NCI-H1105 treated with DMSO at 0.1 percent for 48 hours (cell line): ENCODE results near the gene DPYSL4.

Experiments used
- DNase-seq: peaks from one replicate; lab custom pipeline; 2025; lab: John Stamatoyannopoulos, UW

The DPYSL4 gene

DNA sequence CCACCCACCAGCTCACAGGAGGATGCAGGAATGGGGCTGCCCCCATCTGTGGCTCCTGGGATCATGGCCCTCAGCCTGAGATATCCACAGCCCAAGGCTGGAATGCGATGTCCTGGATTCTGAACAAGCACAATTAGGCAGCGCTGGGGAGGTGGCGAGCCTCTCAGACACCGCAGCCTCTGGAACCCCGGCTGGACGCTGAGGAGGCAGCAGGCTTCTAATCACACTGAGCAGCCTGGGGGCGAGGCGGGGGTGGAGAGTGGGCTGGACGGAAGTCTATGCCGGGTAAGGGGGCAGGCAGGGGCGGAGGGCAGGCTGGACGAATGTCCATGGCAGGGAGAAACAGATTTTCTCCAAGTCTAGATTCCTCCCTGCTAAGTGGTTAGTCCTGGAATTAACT, 56.4 kb downstream of the DPYSL4 start:
- no peak for DNase-seq

GRCh38 chr10:132243626-132244025, 56.9 kb downstream of the DPYSL4 start:
- DNase-seq: no peak

GRCh38 chr10:132245056-132245455, 58.3 kb downstream of the DPYSL4 start:
- DNase-seq: no peak

DNA sequence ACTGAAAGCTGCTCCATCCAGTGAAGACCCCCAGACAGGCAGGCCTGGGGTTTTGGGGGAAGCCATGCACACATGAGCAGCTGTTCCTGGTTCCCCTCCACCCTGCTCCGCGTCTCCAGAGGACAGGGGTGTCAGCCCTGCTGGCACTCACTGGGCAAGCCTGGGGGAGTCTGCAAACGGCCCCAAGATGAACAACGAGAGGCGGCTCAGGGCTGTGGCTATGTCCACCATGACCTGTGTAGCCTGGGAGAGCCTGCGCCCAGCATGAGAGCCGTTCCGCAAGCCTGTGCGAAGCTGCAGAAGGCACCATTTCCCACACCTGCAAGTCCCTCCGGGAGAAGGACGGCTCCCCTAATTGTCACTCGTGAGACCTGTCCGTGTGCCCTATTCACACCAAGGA, 59.5 kb downstream of the DPYSL4 start:
- no peak for DNase-seq

DNA sequence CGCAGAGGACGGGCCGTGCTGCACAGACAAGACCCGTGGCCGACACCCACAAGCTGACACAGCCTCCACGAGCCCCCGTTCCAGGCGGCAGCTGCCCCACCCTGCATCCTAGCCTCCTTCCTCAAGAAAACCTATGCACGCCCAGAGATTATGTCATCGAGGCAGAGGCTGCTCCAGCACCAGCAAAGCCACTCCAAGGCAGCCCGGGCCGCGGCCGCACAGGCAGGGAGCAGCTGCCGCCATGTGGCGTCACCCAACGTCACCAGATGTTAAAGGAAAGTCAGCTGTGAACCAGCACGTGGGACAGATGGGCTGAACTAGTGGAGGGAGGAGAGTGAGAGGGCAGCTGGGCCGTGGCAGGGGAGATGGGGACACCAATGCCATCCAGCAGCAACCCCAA, 61.2 kb downstream of the DPYSL4 start:
- DNase-seq: no peak

DNA sequence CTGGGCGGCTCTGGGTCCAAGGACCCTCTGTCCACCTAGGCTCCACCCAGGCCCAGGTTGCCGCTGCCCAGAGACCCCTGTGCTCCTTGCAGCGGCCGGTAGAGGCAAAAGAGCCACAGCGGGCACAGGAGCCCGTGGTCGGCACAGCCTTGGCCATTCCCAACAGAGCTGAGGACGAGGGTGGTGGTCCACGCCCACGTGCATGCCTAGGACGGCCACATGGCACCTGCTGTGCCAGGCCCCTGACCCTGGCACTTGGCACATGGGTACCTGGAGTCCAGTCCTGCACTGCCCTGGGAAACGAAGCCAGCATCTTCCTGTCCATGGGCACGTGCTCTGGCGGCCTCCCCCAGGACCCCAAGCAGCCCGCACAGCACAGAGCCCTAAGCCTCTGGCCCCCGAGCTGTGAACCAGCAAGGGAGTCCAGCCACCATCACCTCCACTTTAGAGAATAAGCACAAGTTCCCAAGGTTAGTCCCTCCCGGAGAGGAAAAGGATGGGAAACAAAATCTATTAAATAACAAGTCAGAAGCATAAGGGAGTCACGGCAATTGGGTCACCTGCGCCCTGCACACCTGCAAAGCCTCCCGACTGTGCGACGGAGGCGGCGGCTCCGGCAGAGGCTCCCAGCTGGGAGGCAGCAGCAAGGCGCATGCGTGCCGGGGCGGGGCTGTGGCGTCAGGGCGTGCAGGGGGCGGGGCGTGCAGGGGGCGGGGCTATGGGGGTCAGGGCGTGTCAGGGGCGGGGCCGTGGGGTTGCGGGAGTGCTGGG, 61.9 kb downstream of the DPYSL4 start:
- peak; percentile 33 for DNase-seq

DNA sequence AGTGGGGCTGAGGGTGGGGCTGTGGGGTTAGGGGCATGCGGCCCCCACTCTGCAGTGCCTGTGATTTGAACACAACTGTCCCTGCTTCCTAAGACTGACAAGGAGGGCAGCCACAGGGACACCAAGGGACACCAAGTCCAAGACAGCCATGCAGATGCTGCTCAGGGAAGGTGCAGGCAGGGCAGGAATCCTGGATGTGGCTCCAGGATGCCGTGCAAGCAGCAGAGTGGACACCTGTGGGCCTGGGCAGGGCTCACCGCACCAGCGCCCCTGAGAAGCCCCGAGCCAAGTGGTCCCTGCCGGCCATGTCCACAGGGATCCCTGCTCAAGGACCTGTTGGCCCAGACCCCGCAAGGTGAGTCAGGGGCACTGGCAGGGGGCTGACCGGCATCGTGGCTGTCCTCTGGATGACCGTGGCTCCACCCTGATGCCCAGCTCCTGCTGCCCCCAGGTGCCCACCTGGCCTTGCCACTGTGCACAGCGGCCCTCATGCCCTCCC, 62.5 kb downstream of the DPYSL4 start:
- DNase-seq: no peak

DNA sequence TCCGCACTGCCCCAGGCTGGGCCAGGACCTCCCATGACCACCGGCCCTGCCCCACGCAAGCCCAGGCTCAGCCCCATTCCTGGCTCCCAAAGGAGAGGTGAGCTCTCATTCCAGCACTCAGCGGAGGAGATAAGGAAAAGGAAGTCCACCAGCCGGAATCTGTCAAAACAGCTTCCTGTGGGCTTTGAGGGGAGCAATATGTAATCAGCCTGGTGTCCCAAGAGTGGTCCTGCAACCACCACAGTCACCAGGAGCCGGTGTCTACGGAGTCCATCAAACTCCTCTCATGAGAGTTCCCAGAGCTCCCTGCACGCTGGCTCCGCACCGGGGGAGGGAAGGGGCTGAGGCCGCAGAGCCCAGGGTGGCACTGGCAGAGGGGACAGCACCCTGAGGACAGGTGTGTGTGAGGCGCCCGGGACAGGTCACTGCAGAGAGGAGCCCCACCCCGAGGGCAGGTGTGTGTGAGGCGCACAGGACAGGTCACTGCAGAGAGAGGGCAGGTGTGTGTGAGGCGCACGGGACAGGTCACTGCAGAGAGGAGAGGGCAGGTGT, 63.2 kb downstream of the DPYSL4 start:
- no peak for DNase-seq

DNA sequence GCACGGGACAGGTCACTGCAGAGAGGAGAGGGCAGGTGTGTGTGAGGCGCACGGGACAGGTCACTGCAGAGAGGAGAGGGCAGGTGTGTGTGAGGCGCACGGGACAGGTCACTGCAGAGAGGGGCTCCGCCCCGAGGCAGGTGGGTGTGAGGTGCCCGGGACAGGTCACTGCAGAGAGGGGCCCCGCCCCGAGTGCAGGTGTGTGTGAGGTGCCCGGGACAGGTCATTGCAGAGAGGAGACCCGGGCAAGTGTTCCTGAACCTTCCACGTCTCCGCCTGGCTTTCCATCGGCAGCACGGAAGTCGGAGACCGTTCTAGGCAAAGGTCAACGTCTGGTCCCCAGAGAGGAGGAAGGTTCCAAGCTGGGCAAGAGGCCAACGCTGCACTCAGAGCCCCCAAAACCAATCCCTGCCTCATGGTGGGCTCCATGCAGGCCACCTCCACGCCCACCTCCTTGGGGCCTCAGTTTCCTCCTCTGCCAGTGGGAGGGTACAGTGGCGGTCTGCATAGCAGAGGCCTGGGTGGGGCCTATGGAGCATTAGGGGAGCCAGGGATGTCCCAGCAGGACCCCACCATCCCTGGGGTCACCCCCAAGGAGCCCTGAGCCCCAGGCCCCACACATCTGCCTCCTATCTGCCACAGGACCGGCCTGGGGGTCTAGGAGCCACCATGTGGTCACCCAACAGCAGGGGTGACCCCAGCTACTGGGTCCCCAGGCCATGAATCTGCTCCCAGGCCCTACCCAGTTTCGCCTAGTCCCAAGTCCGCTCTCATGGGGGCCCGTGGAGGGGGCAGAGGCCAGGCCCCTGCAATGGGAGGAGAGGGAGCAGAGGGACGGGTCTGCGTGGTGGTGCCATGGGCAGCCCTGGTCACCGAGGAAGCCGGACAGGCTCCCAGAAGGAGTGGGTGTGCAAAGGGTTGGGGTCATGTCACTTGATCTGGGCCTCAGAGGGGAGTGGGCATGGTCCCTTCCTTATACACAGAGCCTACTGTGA, 64.0 kb downstream of the DPYSL4 start:
- no peak for DNase-seq

GRCh38 chr10:132251928-132252327, 65.2 kb downstream of the DPYSL4 start:
- DNase-seq: no peak

- DNase-seq: no peak
Measured at GRCh38 chr10:132252412-132252811, 65.7 kb downstream of the DPYSL4 start.

DNA sequence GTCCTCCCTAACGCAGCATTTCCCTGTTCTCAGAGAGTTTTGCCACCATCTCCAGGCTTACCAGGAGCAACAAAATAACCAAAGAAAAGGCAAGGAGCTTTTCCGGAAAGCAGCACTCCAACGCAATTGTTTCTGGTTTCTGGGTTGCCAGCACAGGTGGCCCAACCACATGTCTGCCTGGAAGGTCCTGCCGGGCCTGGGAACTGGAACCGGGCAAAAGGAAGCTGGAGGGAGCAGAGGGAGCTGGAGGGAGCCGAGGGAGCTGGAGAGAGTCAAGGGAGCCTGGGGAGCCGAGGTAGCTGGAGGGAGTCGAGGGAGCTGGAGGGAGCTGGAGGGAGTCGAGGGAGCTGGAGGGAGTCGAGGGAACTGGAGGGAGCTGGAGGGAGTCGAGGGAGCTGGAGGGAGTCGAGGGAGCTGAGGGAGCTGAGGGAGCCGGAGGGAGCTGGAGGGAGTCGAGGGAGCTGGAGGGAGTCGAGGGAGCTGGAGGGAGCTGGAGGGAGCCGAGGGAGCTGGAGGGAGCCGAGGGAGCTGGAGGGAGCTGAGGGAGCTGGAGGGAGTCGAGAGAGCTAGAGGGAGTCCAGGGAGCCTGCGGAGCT, 66.4 kb downstream of the DPYSL4 start:
- no peak for DNase-seq

DNA sequence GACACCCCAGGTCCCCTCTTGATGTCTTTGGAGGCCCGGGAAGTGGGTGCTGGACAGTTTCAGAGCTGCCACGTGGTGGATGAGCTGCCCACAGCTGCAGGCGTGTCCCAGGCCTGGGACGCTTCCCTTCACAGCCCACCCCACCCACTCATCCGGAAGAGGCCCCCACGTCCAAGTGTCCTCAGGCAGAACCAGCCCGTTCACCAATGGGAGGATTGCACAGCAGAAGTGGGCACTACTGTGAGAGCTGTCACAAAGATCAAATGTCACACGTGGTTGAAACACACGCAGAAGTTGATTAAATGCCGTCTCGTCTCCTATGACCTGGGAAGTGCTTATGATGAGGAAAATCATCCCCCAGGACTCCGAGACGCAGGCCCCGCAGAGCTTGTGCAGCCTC, 68.1 kb downstream of the DPYSL4 start:
- no peak for DNase-seq
